ENCODE results near the gene GDF2. TPM values are rescaled to one million over a fixed set of nuclear protein-coding genes. Genes with fewer than 3 reads are reported as not detected.

The GDF2 gene
- polyA plus RNA-seq, 1 donor: not detected

GRCh38 chr10:47354165-47354564 lies 31.9 kb downstream of the GDF2 start:
- DNase-seq: no peak

- no peak for DNase-seq
These were observed 32.6 kb downstream of the GDF2 start for GRCh38 chr10:47354900-47355299.

GRCh38 chr10:47356708-47357107 lies 34.5 kb downstream of the GDF2 start:
- DNase-seq: no peak

GRCh38 chr10:47357131-47357582 lies 34.9 kb downstream of the GDF2 start:
- DNase-seq: no peak

- DNase-seq: no peak
These were observed 35.7 kb downstream of the GDF2 start for GRCh38 chr10:47357911-47358310.

GRCh38 chr10:47358457-47358856 lies 36.2 kb downstream of the GDF2 start:
- no peak for DNase-seq

GRCh38 chr10:47359101-47359500 lies 36.8 kb downstream of the GDF2 start:
- no peak for DNase-seq

GRCh38 chr10:47359626-47360418 lies 37.6 kb downstream of the GDF2 start:
- no peak for DNase-seq

GRCh38 chr10:47360419-47361040 lies 38.3 kb downstream of the GDF2 start:
- DNase-seq: no peak

- DNase-seq: no peak
These were observed 39.0 kb downstream of the GDF2 start for GRCh38 chr10:47361293-47361692.

- DNase-seq: no peak
These were observed 39.9 kb downstream of the GDF2 start for GRCh38 chr10:47362199-47362598.

- DNase-seq: no peak
These were observed 41.5 kb downstream of the GDF2 start for GRCh38 chr10:47363781-47364180.

- no peak for DNase-seq
These were observed 42.1 kb downstream of the GDF2 start for GRCh38 chr10:47364366-47364765.

GRCh38 chr10:47364911-47365310 lies 42.7 kb downstream of the GDF2 start:
- no peak for DNase-seq

GRCh38 chr10:47365431-47366180 lies 43.4 kb downstream of the GDF2 start:
- no peak for DNase-seq

- no peak for DNase-seq
These were observed 44.0 kb downstream of the GDF2 start for GRCh38 chr10:47366181-47366631.

GRCh38 chr10:47366731-47367460 lies 44.6 kb downstream of the GDF2 start:
- no peak for DNase-seq

- no peak for DNase-seq
These were observed 45.4 kb downstream of the GDF2 start for GRCh38 chr10:47367646-47368045.

- DNase-seq: no peak
These were observed 46.4 kb downstream of the GDF2 start for GRCh38 chr10:47368431-47369180.

- DNase-seq: no peak
These were observed 47.1 kb downstream of the GDF2 start for GRCh38 chr10:47369251-47369894.

Data from hindlimb muscle (tissue), 1 donor.